ENCODE data around the gene PWWP2A. TPM values are rescaled to one million over a fixed set of nuclear protein-coding genes. Genes with fewer than 3 reads are reported as not detected.

Gene PWWP2A
- total and polyA plus RNA-seq, 2 experiments from 2014 or later, result 51.5 to 81.6 TPM

GRCh38 chr5:160054831-160055230 is 64.4 kb downstream of the PWWP2A start:
- Mint-ChIP-seq H3K27me3 (ENCODE audit: insufficient read depth, low read depth, poor library complexity) (peaks cover 1% of the 10 kb centered on the region), H3K4me1 (peaks cover 5% of the 10 kb centered on the region; the same call in 2 of the 3 replicates), H3K9me3 (no peaks in the 10 kb centered on the region), H3K4me3 (no peak overlapping the region), H3K27ac (no peak overlapping the region), H3K36me3 (ENCODE audit: low read depth) (peaks cover 68% of the 10 kb centered on the region)
- peaks cover 39% of the 10 kb centered on the region for H3K36me3 ChIP-seq (ENCODE audit: insufficient read depth)
- TF ChIP-seq POLR2AphosphoS5 (IDR thresholded peaks at IDR 0.05; ENCODE audit: low read depth) (no peak), STAT1 (IDR thresholded peaks at IDR 0.05; ENCODE audit: unreplicated experiment) (no peak), NANOG (IDR thresholded peaks at IDR 0.05; ENCODE audit: borderline replicate concordance) (no peak), CREB1 (CRISPR knock-in tag; IDR thresholded peaks at IDR 0.05; ENCODE audit: low read depth) (no peak), REST (IDR thresholded peaks at IDR 0.05; ENCODE audit: unreplicated experiment) (no peak), ZNF114 (CRISPR knock-in tag; IDR thresholded peaks at IDR 0.05) (no peak)
- TF ChIP-seq, protein P1, sequence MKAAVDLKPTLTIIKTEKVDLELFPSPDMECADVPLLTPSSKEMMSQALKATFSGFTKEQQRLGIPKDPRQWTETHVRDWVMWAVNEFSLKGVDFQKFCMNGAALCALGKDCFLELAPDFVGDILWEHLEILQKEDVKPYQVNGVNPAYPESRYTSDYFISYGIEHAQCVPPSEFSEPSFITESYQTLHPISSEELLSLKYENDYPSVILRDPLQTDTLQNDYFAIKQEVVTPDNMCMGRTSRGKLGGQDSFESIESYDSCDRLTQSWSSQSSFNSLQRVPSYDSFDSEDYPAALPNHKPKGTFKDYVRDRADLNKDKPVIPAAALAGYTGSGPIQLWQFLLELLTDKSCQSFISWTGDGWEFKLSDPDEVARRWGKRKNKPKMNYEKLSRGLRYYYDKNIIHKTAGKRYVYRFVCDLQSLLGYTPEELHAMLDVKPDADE (IDR thresholded peaks at IDR 0.05), result no peak
- H2AFZ ChIP-seq, result no peak overlapping the region
- ATAC-seq, result no peak
- H3K4me3 ChIP-seq, result no peak overlapping the region
- H3K27me3 ChIP-seq (ENCODE audit: insufficient read depth), result no peaks in the 10 kb centered on the region
- peaks cover 6% of the 10 kb centered on the region for H4K20me1 ChIP-seq (replicated peaks; ENCODE audit: insufficient read depth)
- no peaks in the 10 kb centered on the region for H3K4me1 ChIP-seq (ENCODE audit: insufficient read depth)
- H3K9me2 ChIP-seq (ENCODE audit: insufficient read depth), result no peaks in the 10 kb centered on the region
- 0 out of 2 replicates have a peak, but pooled peaks cover 2% of the 10 kb centered on the region for H3F3A ChIP-seq (replicated peaks; ENCODE audit: low read depth)
- no peak overlapping the region for H3K4me2 ChIP-seq
- H3K79me2 ChIP-seq (replicated peaks; ENCODE audit: insufficient read depth), result no peaks in the 10 kb centered on the region
- DNase-seq (ENCODE audit: low spot score), result no peak
- H3K27ac ChIP-seq (ENCODE audit: low read depth), result 0 out of 2 replicates have a peak overlapping the region, but pooled peaks have one; percentile 6

DNA sequence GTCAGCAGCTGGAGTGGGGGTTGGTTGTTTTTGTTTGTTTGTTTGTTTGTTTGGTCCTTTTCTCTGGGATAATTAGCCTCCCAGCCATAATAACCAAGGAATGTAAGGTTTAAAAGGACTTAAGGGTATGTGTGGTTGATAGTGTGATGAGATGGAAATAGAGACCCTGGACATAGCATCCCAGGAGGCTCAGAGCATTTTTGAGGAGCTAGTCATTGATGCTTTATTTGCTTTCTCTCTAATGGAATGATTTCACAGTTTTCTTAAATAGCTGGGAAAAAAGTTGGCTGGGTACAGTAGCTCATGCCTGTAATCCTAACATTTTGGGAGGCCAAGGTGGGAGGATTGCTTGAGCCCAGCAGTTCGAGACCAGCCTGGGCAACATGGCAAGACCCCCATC is 65.2 kb downstream of the PWWP2A start:
- Histone ChIP-seq H3K9me2 (ENCODE audit: insufficient read depth) (no peaks in the 10 kb centered on the region), H4K20me1 (replicated peaks; ENCODE audit: insufficient read depth) (peaks cover 6% of the 10 kb centered on the region), H3K4me3 (no peak overlapping the region), H3K27ac (ENCODE audit: low read depth) (no peak overlapping the region), H3K79me2 (replicated peaks; ENCODE audit: insufficient read depth) (no peaks in the 10 kb centered on the region), H2AFZ (no peak overlapping the region), H3K4me1 (ENCODE audit: insufficient read depth) (no peaks in the 10 kb centered on the region), H3K27me3 (ENCODE audit: insufficient read depth) (no peaks in the 10 kb centered on the region), H3K36me3 (ENCODE audit: insufficient read depth) (peaks cover 39% of the 10 kb centered on the region), H3K4me2 (no peak overlapping the region), H3F3A (replicated peaks; ENCODE audit: low read depth) (0 out of 2 replicates have a peak, but pooled peaks cover under 1% of the 10 kb centered on the region)
- no peak overlapping the region for H3K4me3 Mint-ChIP-seq
- H3K27ac Mint-ChIP-seq, result no peak overlapping the region
- TF ChIP-seq EZH2 (IDR thresholded peaks at IDR 0.05; ENCODE audit: low read depth, unreplicated experiment) (no peak), REST (IDR thresholded peaks at IDR 0.05; ENCODE audit: unreplicated experiment) (no peak), STAT1 (IDR thresholded peaks at IDR 0.05; ENCODE audit: unreplicated experiment) (no peak)
- peaks cover 72% of the 10 kb centered on the region for H3K36me3 Mint-ChIP-seq (ENCODE audit: low read depth)
- ATAC-seq (no peak), DNase-seq (ENCODE audit: low spot score) (no peak)
- H3K4me1 Mint-ChIP-seq, result peaks cover 5% of the 10 kb centered on the region; the same call in 2 of the 3 replicates
- H3K27me3 Mint-ChIP-seq (ENCODE audit: insufficient read depth, low read depth, poor library complexity), result peaks cover 5% of the 10 kb centered on the region
- H3K9me3 Mint-ChIP-seq, result no peaks in the 10 kb centered on the region
